Measurements from ENCODE around the gene PAPOLG.

The PAPOLG gene

DNA sequence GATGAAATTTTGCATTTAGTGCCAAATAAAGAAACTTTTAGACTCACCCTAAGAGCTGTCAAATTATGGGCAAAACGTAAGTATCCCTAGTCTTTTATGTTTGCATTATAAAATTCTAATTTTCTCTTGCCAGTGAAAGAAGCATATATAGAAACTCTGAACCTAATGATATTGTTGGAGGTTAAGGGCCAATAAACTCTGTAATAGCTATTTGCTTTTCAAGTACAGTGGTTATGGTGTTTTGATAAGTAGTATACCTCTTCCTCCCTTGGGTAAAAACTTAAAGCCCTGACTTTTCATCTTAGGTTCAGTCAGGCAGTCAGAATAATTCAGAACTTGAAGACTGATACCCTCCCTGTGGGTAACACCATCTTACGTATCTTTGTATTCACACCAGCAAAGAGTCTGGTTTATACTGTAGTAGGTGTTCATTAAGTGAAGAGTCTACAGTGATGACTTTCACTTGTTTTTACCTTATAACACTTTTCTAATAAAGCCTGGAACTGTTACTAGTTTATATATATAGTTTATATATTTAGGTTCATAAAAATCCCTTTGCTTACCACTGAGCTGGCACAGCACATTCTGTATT, 19.1 kb downstream of the PAPOLG start:
- intact Hi-C loops (cut with DNase I; ENCODE audit: low total_unique reads) = no loop called here
- peaks cover 57 to 98% (median 73%) of the 10 kb centered on the region in 3 donors for H3K36me3 ChIP-seq

DNA sequence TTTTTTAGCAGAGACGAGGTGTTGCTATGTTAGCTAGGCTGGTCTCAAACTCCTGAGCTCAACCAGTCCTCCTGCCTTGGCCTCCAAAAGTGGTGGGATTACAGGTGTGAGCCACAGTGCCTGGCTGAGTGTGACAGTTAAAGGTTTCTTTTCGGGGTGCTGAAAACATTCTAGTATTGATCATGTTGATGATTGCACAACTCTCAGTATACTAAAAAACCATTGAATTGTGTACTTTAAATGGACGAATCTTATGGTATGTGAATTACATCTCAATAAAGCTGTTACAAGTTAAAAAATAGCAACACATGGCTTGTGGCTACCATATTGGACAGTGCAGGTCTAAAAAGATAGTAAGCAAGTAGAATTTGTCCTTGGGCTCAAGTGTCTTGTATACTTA, 22.3 kb downstream of the PAPOLG start:
- H3K4me3 ChIP-seq = no peak overlapping the region
- no peak for DNase-seq
- no peaks in the 10 kb centered on the region for H3K27me3 ChIP-seq
- no peaks in the 10 kb centered on the region for H3K9me3 ChIP-seq
- intact Hi-C loops (cut with DNase I; ENCODE audit: low total_unique reads) = no loop called here
- peaks cover 58 to 93% (median 73%) of the 10 kb centered on the region in 3 donors for H3K36me3 ChIP-seq
- TF ChIP-seq, protein P1, sequence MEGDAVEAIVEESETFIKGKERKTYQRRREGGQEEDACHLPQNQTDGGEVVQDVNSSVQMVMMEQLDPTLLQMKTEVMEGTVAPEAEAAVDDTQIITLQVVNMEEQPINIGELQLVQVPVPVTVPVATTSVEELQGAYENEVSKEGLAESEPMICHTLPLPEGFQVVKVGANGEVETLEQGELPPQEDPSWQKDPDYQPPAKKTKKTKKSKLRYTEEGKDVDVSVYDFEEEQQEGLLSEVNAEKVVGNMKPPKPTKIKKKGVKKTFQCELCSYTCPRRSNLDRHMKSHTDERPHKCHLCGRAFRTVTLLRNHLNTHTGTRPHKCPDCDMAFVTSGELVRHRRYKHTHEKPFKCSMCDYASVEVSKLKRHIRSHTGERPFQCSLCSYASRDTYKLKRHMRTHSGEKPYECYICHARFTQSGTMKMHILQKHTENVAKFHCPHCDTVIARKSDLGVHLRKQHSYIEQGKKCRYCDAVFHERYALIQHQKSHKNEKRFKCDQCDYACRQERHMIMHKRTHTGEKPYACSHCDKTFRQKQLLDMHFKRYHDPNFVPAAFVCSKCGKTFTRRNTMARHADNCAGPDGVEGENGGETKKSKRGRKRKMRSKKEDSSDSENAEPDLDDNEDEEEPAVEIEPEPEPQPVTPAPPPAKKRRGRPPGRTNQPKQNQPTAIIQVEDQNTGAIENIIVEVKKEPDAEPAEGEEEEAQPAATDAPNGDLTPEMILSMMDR (IDR thresholded peaks at IDR 0.05) = no peak
- no peak overlapping the region for H3K27ac ChIP-seq
- no peaks in the 10 kb centered on the region for H3K4me1 ChIP-seq

More for the DNA sequence above, 19.1 kb downstream of the PAPOLG start:
- no peak for DNase-seq
- H3K4me3 ChIP-seq = no peak overlapping the region
- H3K4me1 ChIP-seq = no peaks in the 10 kb centered on the region
- no peaks in the 10 kb centered on the region for H3K9me3 ChIP-seq
- TF ChIP-seq, protein P1 (IDR thresholded peaks at IDR 0.05) = no peak
- no peaks in the 10 kb centered on the region for H3K27me3 ChIP-seq
- no peak overlapping the region for H3K27ac ChIP-seq

DNA sequence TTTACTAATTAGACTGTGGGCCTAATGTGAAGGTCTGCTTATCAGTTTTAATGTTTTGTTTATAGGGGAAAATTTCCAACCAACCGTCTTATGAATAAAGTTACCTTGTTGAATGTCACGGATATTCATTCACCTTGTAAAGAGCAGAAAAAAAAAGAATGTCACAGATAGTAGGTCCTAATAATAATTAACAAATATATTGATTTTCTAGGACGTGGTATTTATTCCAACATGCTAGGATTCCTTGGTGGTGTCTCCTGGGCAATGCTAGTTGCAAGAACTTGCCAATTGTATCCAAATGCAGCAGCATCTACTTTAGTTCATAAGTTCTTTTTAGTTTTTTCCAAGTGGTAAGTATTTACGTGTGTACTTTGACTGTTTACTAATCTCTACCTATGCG, 23.4 kb downstream of the PAPOLG start:
- H3K27ac ChIP-seq = no peak overlapping the region
- TF ChIP-seq, protein P1 (IDR thresholded peaks at IDR 0.05) = no peak
- no peak for DNase-seq
- peaks cover 0 to 5% (median 0%) of the 10 kb centered on the region in 4 donors for H3K4me1 ChIP-seq
- no peaks in the 10 kb centered on the region for H3K27me3 ChIP-seq
- intact Hi-C loops (cut with DNase I; ENCODE audit: low total_unique reads) = no loop called here
- H3K9me3 ChIP-seq = no peaks in the 10 kb centered on the region
- H3K36me3 ChIP-seq = peaks cover 58 to 93% (median 76%) of the 10 kb centered on the region in 3 donors
- H3K4me3 ChIP-seq = no peak overlapping the region

DNA sequence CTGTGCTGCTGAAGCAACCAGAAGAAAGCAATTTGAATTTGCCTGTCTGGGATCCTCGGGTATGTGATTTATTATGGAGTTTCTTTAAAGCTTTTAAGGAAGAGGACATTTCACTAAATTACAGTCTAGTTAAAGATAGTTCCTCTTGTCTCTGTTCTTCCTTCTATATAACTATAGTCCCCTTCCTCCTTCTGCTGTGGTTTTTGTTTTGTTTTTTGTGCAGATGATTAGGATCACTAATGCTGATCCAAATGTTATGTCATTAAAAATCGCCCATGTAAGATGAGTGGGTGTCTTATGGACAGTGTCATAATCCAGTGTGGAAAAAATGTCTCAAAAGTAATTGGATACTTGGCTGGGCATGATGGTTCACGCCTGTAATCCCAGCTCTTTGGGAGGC, 24.7 kb downstream of the PAPOLG start:
- no peak for DNase-seq
- peaks cover 48 to 84% (median 71%) of the 10 kb centered on the region in 3 donors for H3K36me3 ChIP-seq
- H3K27me3 ChIP-seq = no peaks in the 10 kb centered on the region
- peaks cover 0 to 16% (median 2%) of the 10 kb centered on the region in 4 donors for H3K4me1 ChIP-seq
- H3K9me3 ChIP-seq = no peaks in the 10 kb centered on the region
- no peak overlapping the region for H3K4me3 ChIP-seq
- intact Hi-C loops (cut with DNase I; ENCODE audit: low total_unique reads) = no loop called here
- TF ChIP-seq, protein P1 (IDR thresholded peaks at IDR 0.05) = no peak
- H3K27ac ChIP-seq = no peak overlapping the region

DNA sequence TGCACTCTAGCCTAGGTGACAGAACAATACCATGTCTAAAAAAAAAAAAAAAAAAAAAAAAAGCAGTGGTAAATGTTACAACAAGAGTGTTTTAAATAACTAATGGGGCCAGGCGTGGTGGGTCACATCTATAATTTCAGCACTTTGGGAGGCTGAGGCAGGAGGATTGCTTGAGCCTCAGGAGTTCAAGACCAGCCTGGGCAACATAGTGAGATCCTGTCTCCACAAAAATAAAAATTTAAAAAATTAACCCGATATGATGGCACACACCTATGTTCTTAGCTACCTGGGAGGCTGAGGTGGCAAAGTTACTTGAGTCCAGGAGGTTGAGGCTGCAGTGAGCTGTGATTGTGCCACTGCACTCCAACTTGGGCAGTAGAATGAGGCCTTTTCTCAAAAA, 37.1 kb downstream of the PAPOLG start:
- intact Hi-C loops (cut with DNase I; ENCODE audit: low total_unique reads) = no loop called here
- TF ChIP-seq, protein P1 (IDR thresholded peaks at IDR 0.05) = no peak
- DNase-seq = no peak
- Histone ChIP-seq H3K27ac (no peak overlapping the region), H3K4me1 (no peaks in the 10 kb centered on the region), H3K36me3 (peaks cover 72 to 97% (median 83%) of the 10 kb centered on the region in 3 donors), H3K4me3 (no peak overlapping the region), H3K27me3 (no peaks in the 10 kb centered on the region), H3K9me3 (no peaks in the 10 kb centered on the region)
